CD14-positive monocyte (primary cell): ENCODE measurements around the gene ZYG11A. TPM values are rescaled to one million over a fixed set of nuclear protein-coding genes. Genes with fewer than 3 reads are reported as not detected.
A peak's percentile ranks its signal among the peaks of the same experiment; 100 is the strongest.

ENCODE experiments used
- DNase-seq, 3 donors: peaks; one replicate each; pipeline ENCODE4 v3.0.0-alpha.2; 2011 to 2022
- H2AFZ ChIP-seq: 2 replicates; pipeline ENCODE4 v1.6.0; 2012; ENCODE audit warnings: mild to moderate bottlenecking, low read depth, low read length, inconsistent platforms; ENCODE audit not compliant: insufficient read depth, poor library complexity, severe bottlenecking
- H3K27ac ChIP-seq, 2 donors: 1 replicate in 1 of 2; 2 replicates in 1 of 2; pipeline ENCODE4 v1.5.1; 2012 to 2013; ENCODE audit warnings: low read length in 2 of 2, control low read depth in 1 of 2, inconsistent platforms in 1 of 2, low read depth in 1 of 2, mild to moderate bottlenecking in 1 of 2
- H3K27me3 ChIP-seq, 2 donors: one replicate each; pipeline versions ENCODE4 v1.6.0 to v1.6.1; 2011 to 2013; ENCODE audit warnings: low read length in 2 of 2; ENCODE audit not compliant: control insufficient read depth in 2 of 2, insufficient read depth in 2 of 2
- H3K36me3 ChIP-seq, 2 donors: replicated peaks in 1 of 2; 1 replicate in 1 of 2; 2 replicates in 1 of 2; pipeline versions ENCODE4 v1.5.1 to v1.6.1; 2012 to 2013; ENCODE audit warnings: low read length in 2 of 2, control low read depth in 1 of 2, inconsistent platforms in 1 of 2, mild to moderate bottlenecking in 1 of 2; ENCODE audit not compliant: insufficient read depth in 2 of 2, control insufficient read depth in 1 of 2
- H3K4me1 ChIP-seq, 2 donors: 1 replicate in 1 of 2; 2 replicates in 1 of 2; pipeline versions ENCODE4 v1.5.1 to v1.6.1; 2012 to 2013; ENCODE audit warnings: low read length in 2 of 2, control low read depth in 1 of 2, inconsistent platforms in 1 of 2, mild to moderate bottlenecking in 1 of 2, moderate library complexity in 1 of 2; ENCODE audit not compliant: insufficient read depth in 2 of 2, control insufficient read depth in 1 of 2
- H3K4me2 ChIP-seq: replicated peaks from 2 replicates; pipeline ENCODE3; 2012; ENCODE audit warnings: low read length, moderate library complexity, mild to moderate bottlenecking; ENCODE audit not compliant: poor library complexity, severe bottlenecking; ENCODE audit errors: extremely low read depth
- H3K4me3 ChIP-seq, 3 experiments: fragments of 200-600 bp in 1 of 3; sonication (generic) in 1 of 3; replicated peaks in 1 of 3; 1 replicate in 2 of 3; 2 replicates in 1 of 3; pipeline ENCODE4 v1.5.1; 2011 to 2013; ENCODE audit warnings: low read length in 3 of 3, mild to moderate bottlenecking in 3 of 3, control low read depth in 2 of 3, low read depth in 2 of 3, inconsistent platforms in 1 of 3, moderate library complexity in 1 of 3
- H3K79me2 ChIP-seq: 2 replicates; pipeline ENCODE4 v1.6.0; 2012; ENCODE audit warnings: mild to moderate bottlenecking, control low read depth, inconsistent platforms, low read length, moderate library complexity; ENCODE audit not compliant: insufficient read depth
- H3K9ac ChIP-seq: 2 replicates; pipeline ENCODE4 v1.6.0; 2017; ENCODE audit warnings: low read length, mild to moderate bottlenecking; ENCODE audit not compliant: insufficient read depth, poor library complexity, severe bottlenecking
- H3K9me3 ChIP-seq, 2 donors: replicated peaks in 1 of 2; 1 replicate in 1 of 2; 2 replicates in 1 of 2; pipeline versions ENCODE4 v1.5.1 to v1.6.1; 2012 to 2013; ENCODE audit warnings: low read length in 2 of 2, control low read depth in 1 of 2; ENCODE audit not compliant: control insufficient read depth in 1 of 2, insufficient read depth in 1 of 2
- H4K20me1 ChIP-seq: 2 replicates; pipeline ENCODE4 v1.6.0; 2012; ENCODE audit warnings: mild to moderate bottlenecking, low read length, control low read depth, moderate library complexity; ENCODE audit not compliant: insufficient read depth
- H3K27ac Mint-ChIP-seq, 7 donors: one replicate each; pipeline ENCODE4 v1.8.0; 2020; ENCODE audit warnings: mild to moderate bottlenecking in 7 of 7, mixed read lengths in 7 of 7, moderate library complexity in 6 of 7, inconsistent platforms in 2 of 7
- H3K27me3 Mint-ChIP-seq, 3 donors: one replicate each; pipeline ENCODE4 v1.8.0; 2021 to 2022; ENCODE audit warnings: low read depth in 3 of 3, mild to moderate bottlenecking in 3 of 3, mixed read lengths in 3 of 3, moderate library complexity in 3 of 3, inconsistent platforms in 1 of 3
- H3K36me3 Mint-ChIP-seq, 2 donors: one replicate each; pipeline ENCODE4 v1.8.0; 2020; ENCODE audit warnings: mixed read lengths in 2 of 2, inconsistent platforms in 1 of 2, mild to moderate bottlenecking in 1 of 2
- H3K4me1 Mint-ChIP-seq: one replicate; pipeline ENCODE4 v1.8.0; 2020; ENCODE audit warnings: mild to moderate bottlenecking, mixed read lengths
- H3K4me3 Mint-ChIP-seq, 2 donors: one replicate each; pipeline ENCODE4 v1.8.0; 2020; ENCODE audit warnings: mild to moderate bottlenecking in 2 of 2, mixed read lengths in 2 of 2, moderate library complexity in 1 of 2
- H3K9me3 Mint-ChIP-seq, 7 donors: one replicate each; pipeline ENCODE4 v1.8.0; 2020 to 2022; ENCODE audit warnings: mixed read lengths in 7 of 7, mild to moderate bottlenecking in 6 of 7, moderate library complexity in 6 of 7, inconsistent platforms in 2 of 7
- WGBS: methylation state at CpG from one replicate; pipeline ENCODE4 v1.1.5; 2013; ENCODE audit warnings: missing lambda C conversion rate; ENCODE audit not compliant: insufficient coverage; 5-methylcytosine and 5-hydroxymethylcytosine counted together
- intact Hi-C, 2 donors: fragments of 100-400 bp; cut with micrococcal nuclease; formaldehyde crosslinking; loops; one replicate each; pipeline versions ENCODE4 v1.15.0 to v1.15.1; 2023
- polyA plus RNA-seq, 3 donors: library from polyadenylated mRNA; depleted of rRNA in 1 of 3; unstranded in 2 of 3; stranded (reverse) in 1 of 3; fragments of 300-500 nt in 2 of 3; fragments of >200 nt in 1 of 3; fragmentation: Illumina TruSeq in 2 of 3; gene quantifications; 1 replicate in 2 of 3; 2 replicates in 1 of 3; pipeline ENCODE4 v1.2.3, GENCODE V29; 2012 to 2021
- TF ChIP-seq, protein P1 (sequence below): fragments of 200-600 bp; IDR thresholded peaks from one replicate; pipeline ENCODE4 v1.8.0; 2022; ENCODE audit warnings: antibody characterized with exemption, mild to moderate bottlenecking

ZYG11A gene
- polyA plus RNA-seq, 3 donors = not detected

DNA sequence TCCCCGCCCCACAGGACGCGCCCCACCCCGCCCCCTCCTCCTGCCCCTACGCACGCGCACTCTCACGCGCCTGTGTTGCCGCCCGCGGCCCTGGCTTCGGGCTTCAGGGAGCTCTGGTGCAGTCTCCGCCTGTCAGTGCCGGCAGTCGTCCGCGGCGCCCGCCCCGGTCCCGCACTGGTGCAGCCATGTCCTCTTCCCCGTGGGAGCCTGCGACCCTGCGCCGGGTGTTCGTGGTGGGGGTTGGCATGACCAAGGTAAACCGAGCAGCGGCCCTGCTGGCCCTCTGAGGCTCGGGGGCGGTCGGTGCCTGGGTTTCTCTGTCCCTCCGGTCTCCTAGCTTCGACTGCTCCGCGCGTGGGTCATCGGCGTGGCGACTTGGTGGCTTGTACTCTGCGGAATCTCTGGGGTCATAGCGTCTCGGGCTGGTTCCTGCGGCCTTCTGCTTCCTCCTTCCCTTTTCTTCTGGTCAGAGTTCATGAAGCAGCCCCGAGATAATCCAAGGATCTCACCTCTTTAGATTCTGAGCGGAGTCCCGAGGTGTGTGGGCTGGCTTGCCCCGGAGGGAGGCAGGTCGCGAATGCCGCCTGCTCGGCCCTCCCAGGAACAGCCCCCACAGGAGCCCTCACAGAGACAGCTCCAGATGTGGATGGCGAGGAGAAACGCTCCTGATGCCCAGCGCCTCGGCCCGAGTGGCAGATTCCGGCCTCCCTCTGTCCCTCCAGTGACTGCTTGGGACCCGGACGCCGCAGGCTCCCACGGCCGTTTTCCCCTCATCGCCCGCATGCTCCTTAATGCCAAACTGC is 84.9 kb downstream of the ZYG11A start, which contains the start of gene SCP2:
TSS of gene SCP2 (plus strand) at position 65 of the 803 bp plus-strand sequence. CDS start at position 186, 121 bp downstream.
- peak within 1 kb of the TSS; percentile 40 to 50 for H3K27ac ChIP-seq
- DNase-seq = peak; percentile 29 to 44 (median 43)

DNA sequence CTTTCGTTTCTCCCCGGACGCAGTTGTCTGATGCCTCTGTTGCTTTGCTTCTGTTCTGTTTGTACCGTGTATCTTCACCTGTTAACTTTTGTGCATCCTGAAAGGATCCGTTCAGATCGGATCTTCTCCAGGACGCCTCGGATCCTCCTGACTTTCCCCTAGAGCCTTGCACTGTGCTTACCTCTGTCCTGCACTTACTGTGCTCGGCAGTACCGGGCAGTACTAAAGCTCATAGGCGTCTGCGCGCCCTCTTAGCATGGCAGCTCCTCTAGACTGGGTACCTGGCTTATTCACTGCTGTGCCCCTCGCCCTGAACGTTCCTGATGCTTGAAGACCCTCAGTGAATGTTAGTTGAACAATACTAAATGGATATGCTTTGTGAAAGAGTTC is 85.5 kb downstream of the ZYG11A start:
- Histone ChIP-seq H3K27me3 (peaks cover 8 to 41% of the 10 kb centered on the region in 2 donors), H3K4me3 (peak overlapping the region; percentile 33 to 82 (median 78)), H3K4me1 (peaks cover 11% of the 10 kb centered on the region in 2 donors), H3K9me3 (no peaks in the 10 kb centered on the region), H3K9ac (peak overlapping the region; percentile 74), H3K4me2 (peak overlapping the region; percentile 89), H2AFZ (peak overlapping the region; percentile 96), H3K27ac (no peak overlapping the region), H4K20me1 (no peaks in the 10 kb centered on the region), H3K79me2 (no peaks in the 10 kb centered on the region), H3K36me3 (no peaks in the 10 kb centered on the region)
- Mint-ChIP-seq H3K9me3 (peaks cover 0 to 7% (median 0%) of the 10 kb centered on the region in 7 donors), H3K27ac (peak overlapping the region in 5 of 7 donors; percentile 4 to 80 (median 41)), H3K27me3 (peaks cover 16 to 41% (median 39%) of the 10 kb centered on the region in 3 donors), H3K36me3 (peaks cover 3 to 4% of the 10 kb centered on the region in 2 donors), H3K4me3 (peak overlapping the region; percentile 91 to 92), H3K4me1 (peaks cover 17% of the 10 kb centered on the region)
- WGBS = 32% methylated on average over 13 of the region's 15 CpGs
- TF ChIP-seq, protein P1, sequence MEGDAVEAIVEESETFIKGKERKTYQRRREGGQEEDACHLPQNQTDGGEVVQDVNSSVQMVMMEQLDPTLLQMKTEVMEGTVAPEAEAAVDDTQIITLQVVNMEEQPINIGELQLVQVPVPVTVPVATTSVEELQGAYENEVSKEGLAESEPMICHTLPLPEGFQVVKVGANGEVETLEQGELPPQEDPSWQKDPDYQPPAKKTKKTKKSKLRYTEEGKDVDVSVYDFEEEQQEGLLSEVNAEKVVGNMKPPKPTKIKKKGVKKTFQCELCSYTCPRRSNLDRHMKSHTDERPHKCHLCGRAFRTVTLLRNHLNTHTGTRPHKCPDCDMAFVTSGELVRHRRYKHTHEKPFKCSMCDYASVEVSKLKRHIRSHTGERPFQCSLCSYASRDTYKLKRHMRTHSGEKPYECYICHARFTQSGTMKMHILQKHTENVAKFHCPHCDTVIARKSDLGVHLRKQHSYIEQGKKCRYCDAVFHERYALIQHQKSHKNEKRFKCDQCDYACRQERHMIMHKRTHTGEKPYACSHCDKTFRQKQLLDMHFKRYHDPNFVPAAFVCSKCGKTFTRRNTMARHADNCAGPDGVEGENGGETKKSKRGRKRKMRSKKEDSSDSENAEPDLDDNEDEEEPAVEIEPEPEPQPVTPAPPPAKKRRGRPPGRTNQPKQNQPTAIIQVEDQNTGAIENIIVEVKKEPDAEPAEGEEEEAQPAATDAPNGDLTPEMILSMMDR = no peak
- intact Hi-C loops = no loop called here
- no peak for DNase-seq

More for the DNA sequence above, 84.9 kb downstream of the ZYG11A start, which contains the start of gene SCP2:
- peaks cover 11% of the 10 kb centered on the region in 2 donors for H3K4me1 ChIP-seq
- TF ChIP-seq, protein P1 = no peak
- H3K79me2 ChIP-seq = no peaks in the 10 kb centered on the region
- H3K27me3 Mint-ChIP-seq = peaks cover 16 to 46% (median 41%) of the 10 kb centered on the region in 3 donors
- H3K4me1 Mint-ChIP-seq = peaks cover 17% of the 10 kb centered on the region
- H2AFZ ChIP-seq = peak within 1 kb of the TSS; percentile 96
- no peaks in the 10 kb centered on the region for H4K20me1 ChIP-seq
- peak within 1 kb of the TSS; percentile 74 for H3K9ac ChIP-seq
- peaks cover 0 to 7% (median 0%) of the 10 kb centered on the region in 7 donors for H3K9me3 Mint-ChIP-seq
- H3K4me3 ChIP-seq = peak within 1 kb of the TSS; percentile 33 to 82 (median 78)
- H3K9me3 ChIP-seq = no peaks in the 10 kb centered on the region
- peak within 1 kb of the TSS; percentile 26 to 87 (median 76) for H3K27ac Mint-ChIP-seq
- no peaks in the 10 kb centered on the region for H3K36me3 ChIP-seq
- H3K4me3 Mint-ChIP-seq = peak within 1 kb of the TSS; percentile 91 to 92
- H3K36me3 Mint-ChIP-seq = peaks cover 3 to 4% of the 10 kb centered on the region in 2 donors
- H3K27me3 ChIP-seq = peaks cover 10 to 46% of the 10 kb centered on the region in 2 donors
- intact Hi-C loops = no loop called here
- peak within 1 kb of the TSS; percentile 89 for H3K4me2 ChIP-seq
- WGBS = under 1% methylated on average over 59 of the region's 65 CpGs
